H1 (cell line): ENCODE data around the gene IQGAP3. TPM values are rescaled to one million over a fixed set of nuclear protein-coding genes. Genes with fewer than 3 reads are reported as not detected.

Experiments used
- CTCF ChIA-PET: fragments of 300-600 bp; sonication (Branson Sonifier 250); formaldehyde crosslinking; loops from one replicate; lab custom pipeline; 2021; ENCODE audit not compliant: partially characterized antibody; lab: Charles Lee
- POLR2A ChIA-PET: fragments of 300-600 bp; sonication (Branson Sonifier 250); formaldehyde crosslinking; loops from one replicate; lab custom pipeline; 2021; ENCODE audit warnings: inconsistent platforms; ENCODE audit not compliant: partially characterized antibody; lab: Charles Lee
- DNase-seq, 2 experiments: peaks; one replicate each; pipeline versions ENCODE4 v3.0.0 to v3.0.0-alpha.2; 2010 to 2022; ENCODE audit warnings: low spot score in 2 of 2, low read depth in 1 of 2, mixed read lengths in 1 of 2
- FAIRE-seq: peaks from 2 replicates; lab custom pipeline; 2011; peaks lifted over from hg19 to GRCh38; lab: Jason Lieb, UNC
- H2AFZ ChIP-seq: 2 replicates; pipeline ENCODE4 v1.8.1; 2012; ENCODE audit warnings: low read length, inconsistent platforms
- H2AK5ac ChIP-seq: 2 replicates; pipeline ENCODE4 v1.6.1; 2013; ENCODE audit warnings: low read depth, low read length
- H2BK120ac ChIP-seq: replicated peaks from 2 replicates; pipeline ENCODE3; 2013; ENCODE audit warnings: low read depth, low read length, inconsistent platforms
- H2BK12ac ChIP-seq: 2 replicates; pipeline ENCODE4 v1.6.1; 2013; ENCODE audit warnings: low read depth, low read length
- H2BK15ac ChIP-seq: 2 replicates; pipeline ENCODE4 v1.6.1; 2013; ENCODE audit warnings: low read length
- H2BK20ac ChIP-seq: 2 replicates; pipeline ENCODE4 v1.6.1; 2013; ENCODE audit warnings: low read length
- H2BK5ac ChIP-seq: 2 replicates; pipeline ENCODE4 v1.6.1; 2013; ENCODE audit warnings: low read depth, low read length
- H3K14ac ChIP-seq: 2 replicates; pipeline ENCODE4 v1.6.1; 2013; ENCODE audit warnings: inconsistent platforms; ENCODE audit not compliant: insufficient read length
- H3K18ac ChIP-seq: 2 replicates; pipeline ENCODE4 v1.6.1; 2013; ENCODE audit warnings: low read length; ENCODE audit errors: extremely low read depth
- H3K23ac ChIP-seq: 2 replicates; pipeline ENCODE4 v1.6.1; 2013; ENCODE audit warnings: inconsistent platforms; ENCODE audit not compliant: insufficient read length
- H3K23me2 ChIP-seq: 2 replicates; pipeline ENCODE4 v1.6.1; 2013; ENCODE audit warnings: low read depth, low read length
- H3K27ac ChIP-seq: 2 replicates; pipeline ENCODE4 v1.6.1; 2011; ENCODE audit warnings: low read depth, low read length, inconsistent platforms
- H3K27me3 ChIP-seq, 4 experiments: replicated peaks in 1 of 4; 1 replicate in 1 of 4; 2 replicates in 3 of 4; pipeline versions ENCODE4 v1.6.1 to v1.8.1; 2011 to 2013; ENCODE audit warnings: low read length in 3 of 4, mild to moderate bottlenecking in 3 of 4, inconsistent platforms in 2 of 4, mixed read lengths in 2 of 4, moderate library complexity in 1 of 4; ENCODE audit not compliant: control insufficient read depth in 3 of 4, insufficient read depth in 3 of 4; ENCODE audit errors: extremely low read depth in 1 of 4
- H3K36me3 ChIP-seq, 4 experiments: 2 replicates each; pipeline versions ENCODE4 v1.6.1 to v1.8.1; 2011 to 2013; ENCODE audit warnings: mild to moderate bottlenecking in 4 of 4, low read length in 3 of 4, moderate library complexity in 2 of 4, control low read depth in 1 of 4, inconsistent platforms in 1 of 4; ENCODE audit not compliant: insufficient read depth in 4 of 4, control insufficient read depth in 2 of 4
- H3K4ac ChIP-seq: replicated peaks from 2 replicates; pipeline ENCODE3; 2013; ENCODE audit warnings: low read length, low read depth, mixed read lengths, inconsistent platforms; ENCODE audit not compliant: insufficient read length
- H3K4me1 ChIP-seq, 4 experiments: replicated peaks in 1 of 4; 1 replicate in 1 of 4; 2 replicates in 3 of 4; pipeline versions ENCODE4 v1.6.1 to v1.8.1; 2011 to 2013; ENCODE audit warnings: low read length in 3 of 4, inconsistent platforms in 2 of 4, mixed read lengths in 1 of 4; ENCODE audit not compliant: insufficient read depth in 4 of 4, control insufficient read depth in 3 of 4
- H3K4me2 ChIP-seq, 2 experiments: 2 replicates each; pipeline versions ENCODE4 v1.6.1 to v1.8.1; 2011 to 2013; ENCODE audit warnings: low read depth in 2 of 2, low read length in 2 of 2, control low read depth in 1 of 2, inconsistent platforms in 1 of 2, mild to moderate bottlenecking in 1 of 2; ENCODE audit not compliant: insufficient read depth in 1 of 2
- H3K4me3 ChIP-seq, 4 experiments: fragments of 200-600, 300-600 bp in 1 of 4; sonication (generic), shearing (Covaris generic), sonication (Bioruptor Twin) in 1 of 4; 2 replicates each; pipeline versions ENCODE4 v1.5.1 to v1.8.1; 2011 to 2016; ENCODE audit warnings: low read length in 4 of 4, low read depth in 3 of 4, control low read depth in 2 of 4, inconsistent platforms in 2 of 4, mild to moderate bottlenecking in 2 of 4, mixed read lengths in 1 of 4, moderate library complexity in 1 of 4; ENCODE audit not compliant: insufficient read depth in 2 of 4; ENCODE audit errors: extremely low read depth in 1 of 4
- H3K56ac ChIP-seq: replicated peaks from 2 replicates; pipeline ENCODE3; 2013; ENCODE audit warnings: low read depth, mild to moderate bottlenecking, mixed read lengths, low read length, inconsistent platforms; ENCODE audit not compliant: insufficient read length
- H3K79me1 ChIP-seq: 2 replicates; pipeline ENCODE4 v1.6.1; 2013; ENCODE audit warnings: low read depth, low read length, control low read depth
- H3K79me2 ChIP-seq, 2 experiments: 2 replicates each; pipeline versions ENCODE4 v1.6.1 to v1.8.1; 2012 to 2013; ENCODE audit warnings: low read length in 2 of 2, mild to moderate bottlenecking in 2 of 2, inconsistent platforms in 1 of 2; ENCODE audit not compliant: insufficient read depth in 2 of 2, control insufficient read depth in 1 of 2
- H3K9ac ChIP-seq, 4 experiments: replicated peaks in 1 of 4; 1 replicate in 1 of 4; 2 replicates in 3 of 4; pipeline versions ENCODE4 v1.6.1 to v1.8.1; 2011 to 2013; ENCODE audit warnings: low read depth in 3 of 4, low read length in 3 of 4, control low read depth in 2 of 4, mild to moderate bottlenecking in 2 of 4, moderate library complexity in 2 of 4, inconsistent platforms in 1 of 4; ENCODE audit errors: extremely low read depth in 1 of 4
- H3K9me3 ChIP-seq, 2 experiments: 2 replicates each; pipeline versions ENCODE4 v1.6.1 to v1.8.1; 2012 to 2013; ENCODE audit warnings: mild to moderate bottlenecking in 2 of 2, moderate library complexity in 2 of 2, control low read depth in 1 of 2, inconsistent platforms in 1 of 2, low read depth in 1 of 2, low read length in 1 of 2, mixed read lengths in 1 of 2; ENCODE audit not compliant: insufficient read depth in 2 of 2
- H4K20me1 ChIP-seq, 2 experiments: replicated peaks in 1 of 2; 2 replicates each; pipeline versions ENCODE3 to v1.8.1; 2011 to 2013; ENCODE audit warnings: inconsistent platforms in 2 of 2, low read length in 2 of 2, mild to moderate bottlenecking in 1 of 2; ENCODE audit not compliant: insufficient read depth in 2 of 2, control insufficient read depth in 1 of 2
- H4K5ac ChIP-seq: 2 replicates; pipeline ENCODE4 v1.6.1; 2013; ENCODE audit warnings: low read length, low read depth, mixed read lengths, inconsistent platforms; ENCODE audit not compliant: insufficient read length
- H4K8ac ChIP-seq: 2 replicates; pipeline ENCODE4 v1.8.0; 2013; ENCODE audit warnings: mild to moderate bottlenecking, moderate library complexity, low read length, inconsistent platforms; ENCODE audit not compliant: insufficient read depth; ENCODE audit errors: extremely low read depth
- H4K91ac ChIP-seq: replicated peaks from 2 replicates; pipeline ENCODE3; 2013; ENCODE audit warnings: low read length, mixed read lengths, inconsistent platforms; ENCODE audit not compliant: insufficient read length
- ASH2L ChIP-seq: fragments of 200-600, 300-600 bp; sonication (generic); IDR thresholded peaks from one replicate; pipeline ENCODE4 v1.7.1; 2017; ENCODE audit warnings: low read length
- CEBPB ChIP-seq: IDR thresholded peaks from 2 replicates; pipeline ENCODE4 v1.6.1; 2012; ENCODE audit warnings: low read depth, low read length
- CTCF ChIP-seq, 3 experiments: IDR thresholded peaks; 1 replicate in 2 of 3; 2 replicates in 1 of 3; pipeline versions ENCODE4 v1.5.1 to v1.6.1; 2011; ENCODE audit warnings: low read length in 3 of 3, mild to moderate bottlenecking in 3 of 3, inconsistent platforms in 2 of 3, low read depth in 1 of 3, moderate library complexity in 1 of 3; ENCODE audit not compliant: insufficient read depth in 1 of 3; ENCODE audit errors: control extremely low read depth in 1 of 3
- EP300 ChIP-seq, 2 experiments: IDR thresholded peaks; 1 replicate in 1 of 2; 2 replicates in 1 of 2; pipeline ENCODE4 v1.6.1; 2011 to 2012; ENCODE audit warnings: low read depth in 2 of 2, low read length in 2 of 2, mild to moderate bottlenecking in 2 of 2, borderline replicate concordance in 1 of 2, inconsistent platforms in 1 of 2, moderate library complexity in 1 of 2
- HDAC6 ChIP-seq: IDR thresholded peaks from one replicate; pipeline ENCODE4 v1.7.1; 2012; ENCODE audit warnings: low read depth, mild to moderate bottlenecking, inconsistent platforms, low read length, moderate library complexity
- KDM4A ChIP-seq: IDR thresholded peaks from one replicate; pipeline ENCODE4 v1.7.1; 2012; ENCODE audit warnings: low read depth, mild to moderate bottlenecking, moderate library complexity, low read length, inconsistent platforms; ENCODE audit not compliant: severe bottlenecking
- KDM5A ChIP-seq: fragments of 200-600 bp; IDR thresholded peaks from 2 replicates; pipeline ENCODE4 v1.7.1; 2012; ENCODE audit warnings: mild to moderate bottlenecking, low read length, inconsistent platforms, mixed read lengths
- RAD21 ChIP-seq, 2 experiments: IDR thresholded peaks in 1 of 2; conservative IDR thresholded peaks in 1 of 2; 2 replicates each; pipeline ENCODE4 v1.6.1; 2011; ENCODE audit warnings: low read depth in 2 of 2, low read length in 2 of 2, improper control_type of control experiment in 1 of 2, inconsistent platforms in 1 of 2, mild to moderate bottlenecking in 1 of 2, moderate library complexity in 1 of 2
- RBBP5 ChIP-seq: IDR thresholded peaks from 2 replicates; pipeline ENCODE4 v1.7.1; 2012; ENCODE audit warnings: low read depth, mild to moderate bottlenecking, inconsistent platforms, low read length, moderate library complexity, borderline replicate concordance
- SP2 ChIP-seq: IDR thresholded peaks from 2 replicates; pipeline ENCODE4 v1.6.1; 2012; ENCODE audit warnings: mild to moderate bottlenecking, low read length, inconsistent platforms
- ZNF274 ChIP-seq: IDR thresholded peaks from 2 replicates; pipeline ENCODE4 v1.7.0; 2012; ENCODE audit warnings: low read length, borderline replicate concordance; ENCODE audit errors: extremely low read depth
- WGBS, 2 experiments: shearing (Covaris generic) in 1 of 2; methylation state at CpG; one replicate each; pipeline versions ENCODE4 v1.1.6 to v1.1.7; 2013 to 2015; ENCODE audit warnings: low lambda C conversion rate in 2 of 2, mixed read lengths in 2 of 2, inconsistent platforms in 1 of 2, low coverage in 1 of 2, missing lambda C conversion rate in 1 of 2; ENCODE audit not compliant: insufficient replicate concordance in 2 of 2, insufficient coverage in 1 of 2, insufficient read length in 1 of 2; ENCODE audit errors: extremely low coverage in 1 of 2, missing lambda C conversion rate in 1 of 2; 5-methylcytosine and 5-hydroxymethylcytosine counted together
- polyA plus RNA-seq, 7 experiments: library from polyadenylated mRNA; depleted of rRNA in 3 of 7; stranded (reverse) in 5 of 7; unstranded in 2 of 7; fragments of >200 nt in 5 of 7; fragments of 200-250 nt in 2 of 7; gene quantifications; 1 replicate in 5 of 7; 2 replicates in 1 of 7; 4 replicates in 1 of 7; pipeline versions ENCODE4 v1.2.1 to v1.2.3, GENCODE V29; 2011 to 2013; ENCODE audit warnings: missing spikeins in 2 of 7, mixed read lengths in 2 of 7
- total RNA-seq: library from RNA; stranded (reverse); fragmentation: NEBNext Ultra II Directional; extraction: Animal tissue kit (Norgen Biotek cat#: 25700); gene quantifications from 2 replicates; pipeline ENCODE4 v1.2.1, GENCODE V29; 2021

The IQGAP3 gene
- total and polyA plus RNA-seq, 2 of the 8 experiments (the other 6 are each of a cell fraction or from before 2014, with no cell fraction given): 14.6 to 22.3 TPM

DNA sequence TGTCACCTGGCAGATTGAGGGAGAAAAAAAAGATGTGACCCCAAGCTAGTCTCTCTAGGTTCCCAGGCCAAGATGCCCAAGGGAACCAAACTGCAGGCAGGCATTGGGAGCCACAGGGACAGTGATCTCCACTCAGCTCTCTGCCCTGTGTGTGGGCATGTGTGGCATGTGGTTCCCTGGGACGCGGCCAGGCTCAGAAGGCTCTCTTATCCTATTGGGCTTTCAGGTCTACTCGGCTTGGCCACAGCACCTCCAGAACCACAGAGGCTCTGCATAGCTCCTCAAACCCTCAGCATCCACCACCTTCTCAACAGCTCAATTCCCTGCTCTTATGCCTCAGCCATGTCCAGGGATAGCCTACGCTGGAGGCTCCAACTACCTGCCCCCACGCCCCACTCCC lies 22.0 kb downstream of the IQGAP3 start:
- CTCF ChIA-PET: interaction anchor here (0.6 to 6.8 kb wide), 9 partner anchors 9 to 778 kb away, joined by 3 to 33 read pairs (median 3); partner anchors contain the start of gene NAXE
- FAIRE-seq: no peak
- H2AK5ac ChIP-seq: no peak overlapping the region
- TF ChIP-seq KDM5A (no peak), RBBP5 (no peak), EP300 (IDR thresholded peaks at IDR 0.05; ENCODE audit: borderline replicate concordance in 1 of 2, low read depth in 2 of 2, low read length in 2 of 2) (no peak), KDM4A (no peak), ASH2L (no peak), SP2 (no peak), CTCF (IDR thresholded peaks at IDR 0.05; ENCODE audit: control extremely low read depth in 1 of 3, insufficient read depth in 1 of 3, low read depth in 1 of 3, low read length in 3 of 3) (no peak), HDAC6 (no peak), RAD21 (IDR thresholded peaks at IDR 0.05 in 1 of 2, conservative IDR thresholded peaks at IDR 0.05 in 1 of 2; ENCODE audit: low read depth in 2 of 2, low read length in 2 of 2) (no peak), ZNF274 (no peak), CEBPB (no peak)

More for the DNA sequence above, 22.0 kb downstream of the IQGAP3 start:
- H2BK120ac ChIP-seq: no peak overlapping the region
- H3K56ac ChIP-seq: no peak overlapping the region
- no peaks in the 10 kb centered on the region for H3K79me1 ChIP-seq
- H3K27me3 ChIP-seq: no peaks in the 10 kb centered on the region
- no peak overlapping the region for H2BK15ac ChIP-seq
- no peak overlapping the region for H3K9ac ChIP-seq
- no peak overlapping the region for H3K18ac ChIP-seq
- H2BK12ac ChIP-seq: no peak overlapping the region
- H4K20me1 ChIP-seq: peaks cover 0 to 8% of the 10 kb centered on the region in 2 experiments
- DNase-seq: no peak
- POLR2A ChIA-PET: interaction anchor here (0.9 to 1.6 kb wide), 2 partner anchors 13 to 51 kb away, joined by 3 read pairs; partner anchors contain the start of gene GPATCH4
- H2BK20ac ChIP-seq: no peak overlapping the region
- H3K9me3 ChIP-seq: no peaks in the 10 kb centered on the region
- no peak overlapping the region for H4K5ac ChIP-seq
- H4K91ac ChIP-seq: no peak overlapping the region
- H3K27ac ChIP-seq: no peak overlapping the region
- H2AFZ ChIP-seq: no peak overlapping the region
- no peaks in the 10 kb centered on the region for H3K23me2 ChIP-seq
- no peak overlapping the region for H3K23ac ChIP-seq
- no peak overlapping the region for H3K4me3 ChIP-seq
- H3K14ac ChIP-seq: no peak overlapping the region
- H3K79me2 ChIP-seq: no peaks in the 10 kb centered on the region
- no peak overlapping the region for H2BK5ac ChIP-seq
- 93% methylated on average over 5 of the region's 5 CpGs; no CpG with 5 or more reads in 1 of the 2 experiments for WGBS, 2 experiments
- H3K4me2 ChIP-seq: no peak overlapping the region
- H4K8ac ChIP-seq: no peak overlapping the region
- peaks cover 3 to 24% (median 13%) of the 10 kb centered on the region in 4 experiments; a peak in 6 of 8 replicates for H3K36me3 ChIP-seq
- no peaks in the 10 kb centered on the region for H3K4me1 ChIP-seq
- no peak overlapping the region for H3K4ac ChIP-seq
